Neural progenitor cell (in vitro differentiated cells): ENCODE measurements around the gene MGMT. TPM values are rescaled to one million over a fixed set of nuclear protein-coding genes. Genes with fewer than 3 reads are reported as not detected.

Source experiments
- DNase-seq: peaks from one replicate; pipeline ENCODE4 v3.0.0-alpha.2; 2016; ENCODE audit warnings: low spot score
- H2AFZ ChIP-seq: fragments of 200-600 bp; sonication (generic); replicated peaks from 2 replicates; pipeline ENCODE4 v1.6.1; 2016; ENCODE audit warnings: antibody characterized with exemption
- H3F3A ChIP-seq: fragments of 200-600 bp; sonication (generic); 2 replicates; pipeline ENCODE4 v1.6.1; 2016; ENCODE audit warnings: antibody characterized with exemption, low read depth
- H3K27ac ChIP-seq: fragments of 200-600 bp; sonication (generic); 2 replicates; pipeline ENCODE4 v1.5.1; 2016; ENCODE audit warnings: mild to moderate bottlenecking
- H3K27me3 ChIP-seq: fragments of 200-600 bp; sonication (generic); 2 replicates; pipeline ENCODE4 v1.6.1; 2016; ENCODE audit warnings: mild to moderate bottlenecking, moderate library complexity
- H3K36me3 ChIP-seq: fragments of 200-600 bp; sonication (generic); 2 replicates; pipeline ENCODE4 v1.5.1; 2016
- H3K4me1 ChIP-seq: fragments of 200-600 bp; sonication (generic); 2 replicates; pipeline ENCODE4 v1.6.1; 2016; ENCODE audit warnings: mixed run types
- H3K4me2 ChIP-seq: fragments of 200-600 bp; sonication (generic); 2 replicates; pipeline ENCODE4 v1.6.1; 2016
- H3K4me3 ChIP-seq: fragments of 200-600 bp; sonication (generic); 2 replicates; pipeline ENCODE4 v1.5.1; 2016
- H3K79me2 ChIP-seq: fragments of 200-600 bp; sonication (generic); 2 replicates; pipeline ENCODE4 v1.6.1; 2016; ENCODE audit warnings: low read depth
- H3K9ac ChIP-seq: fragments of 200-600 bp; sonication (generic); 2 replicates; pipeline ENCODE4 v1.6.1; 2016
- H3K9me3 ChIP-seq: fragments of 200-600 bp; sonication (generic); 2 replicates; pipeline ENCODE4 v1.5.1; 2016; ENCODE audit warnings: low read depth
- H4K20me1 ChIP-seq: fragments of 200-600 bp; sonication (generic); 2 replicates; pipeline ENCODE4 v1.6.1; 2016; ENCODE audit warnings: low read depth
- H3K27ac Mint-ChIP-seq: 3 replicates; pipeline ENCODE4 v1.8.0; 2021; ENCODE audit warnings: mixed read lengths
- H3K27me3 Mint-ChIP-seq: 2 replicates; pipeline ENCODE4 v1.8.0; 2022; ENCODE audit warnings: low read depth, mild to moderate bottlenecking, inconsistent platforms, moderate library complexity, mixed read lengths; ENCODE audit not compliant: insufficient read depth
- H3K36me3 Mint-ChIP-seq: 3 replicates; pipeline ENCODE4 v1.8.0; 2021; ENCODE audit warnings: mixed read lengths
- H3K4me1 Mint-ChIP-seq: 3 replicates; pipeline ENCODE4 v1.8.0; 2021; ENCODE audit warnings: mixed read lengths
- H3K4me3 Mint-ChIP-seq: 3 replicates; pipeline ENCODE4 v1.8.0; 2021; ENCODE audit warnings: mild to moderate bottlenecking, moderate library complexity, mixed read lengths
- H3K9me3 Mint-ChIP-seq: 3 replicates; pipeline ENCODE4 v1.8.0; 2020; ENCODE audit warnings: mixed read lengths
- CTCF ChIP-seq: fragments of 200-600 bp; sonication (generic); IDR thresholded peaks from 2 replicates; pipeline ENCODE4 v1.5.1; 2017; ENCODE audit warnings: antibody characterized with exemption, mild to moderate bottlenecking
- EZH2 ChIP-seq: fragments of 200-600 bp; sonication (generic); IDR thresholded peaks from 2 replicates; pipeline ENCODE4 v1.6.1; 2017; ENCODE audit warnings: antibody characterized with exemption, mild to moderate bottlenecking, moderate library complexity
- EZH2phosphoT487 ChIP-seq: fragments of 200-600 bp; sonication (generic); IDR thresholded peaks from 2 replicates; pipeline ENCODE4 v1.6.1; 2017; ENCODE audit warnings: antibody characterized with exemption
- total RNA-seq: library from RNA; depleted of rRNA; stranded (reverse); fragments of >200 nt; gene quantifications from 2 replicates; pipeline ENCODE4 v1.2.3, GENCODE V29; 2015; ENCODE audit warnings: low replicate concordance

Gene MGMT
- total RNA-seq, 1 donor from 2014 or later = 17.5 TPM

GRCh38 chr10:129784291-129784690 is 317.2 kb downstream of the MGMT start:
- no peak for DNase-seq
- no peak overlapping the region for H2AFZ ChIP-seq
- no peak overlapping the region for H3K27ac ChIP-seq
- no peak overlapping the region for H3K4me2 ChIP-seq
- no peak overlapping the region for H3K4me3 ChIP-seq
- Mint-ChIP-seq H3K27ac (no peak overlapping the region), H3K27me3 (peaks cover 2% of the 10 kb centered on the region), H3K9me3 (no peaks in the 10 kb centered on the region), H3K4me1 (no peaks in the 10 kb centered on the region), H3K4me3 (no peak overlapping the region), H3K36me3 (no peaks in the 10 kb centered on the region)
- H4K20me1 ChIP-seq = no peaks in the 10 kb centered on the region
- H3K4me1 ChIP-seq = no peaks in the 10 kb centered on the region
- no peak overlapping the region for H3K9ac ChIP-seq
- no peak for TF ChIP-seq EZH2
- TF ChIP-seq CTCF = no peak
- TF ChIP-seq EZH2phosphoT487 = no peak
- no peaks in the 10 kb centered on the region for H3K27me3 ChIP-seq
- no peaks in the 10 kb centered on the region for H3K79me2 ChIP-seq
- H3K9me3 ChIP-seq = no peaks in the 10 kb centered on the region
- H3F3A ChIP-seq = no peaks in the 10 kb centered on the region
- H3K36me3 ChIP-seq = no peaks in the 10 kb centered on the region

GRCh38 chr10:129784891-129785290 is 317.9 kb downstream of the MGMT start:
- no peak overlapping the region for H3K27ac ChIP-seq
- Mint-ChIP-seq H3K4me3 (no peak overlapping the region), H3K27ac (no peak overlapping the region), H3K4me1 (no peaks in the 10 kb centered on the region), H3K27me3 (peaks cover 2% of the 10 kb centered on the region), H3K36me3 (no peaks in the 10 kb centered on the region), H3K9me3 (no peaks in the 10 kb centered on the region)
- no peaks in the 10 kb centered on the region for H3K79me2 ChIP-seq
- no peaks in the 10 kb centered on the region for H3K4me1 ChIP-seq
- no peak for DNase-seq
- H2AFZ ChIP-seq = no peak overlapping the region
- no peak overlapping the region for H3K4me2 ChIP-seq
- no peaks in the 10 kb centered on the region for H3K27me3 ChIP-seq
- H3K9ac ChIP-seq = no peak overlapping the region
- H3K9me3 ChIP-seq = no peaks in the 10 kb centered on the region
- H3F3A ChIP-seq = no peaks in the 10 kb centered on the region
- no peaks in the 10 kb centered on the region for H4K20me1 ChIP-seq
- TF ChIP-seq CTCF (no peak), EZH2phosphoT487 (no peak), EZH2 (no peak)
- no peaks in the 10 kb centered on the region for H3K36me3 ChIP-seq
- no peak overlapping the region for H3K4me3 ChIP-seq

GRCh38 chr10:129785536-129785981 is 318.5 kb downstream of the MGMT start:
- no peaks in the 10 kb centered on the region for H3K9me3 Mint-ChIP-seq
- Histone ChIP-seq H4K20me1 (no peaks in the 10 kb centered on the region), H3K27me3 (no peaks in the 10 kb centered on the region), H2AFZ (no peak overlapping the region), H3K27ac (no peak overlapping the region), H3K4me3 (no peak overlapping the region), H3K4me1 (no peaks in the 10 kb centered on the region), H3K36me3 (no peaks in the 10 kb centered on the region), H3K79me2 (no peaks in the 10 kb centered on the region), H3K9me3 (no peaks in the 10 kb centered on the region), H3F3A (no peaks in the 10 kb centered on the region), H3K9ac (no peak overlapping the region), H3K4me2 (no peak overlapping the region)
- no peak overlapping the region for H3K27ac Mint-ChIP-seq
- no peaks in the 10 kb centered on the region for H3K4me1 Mint-ChIP-seq
- H3K4me3 Mint-ChIP-seq = no peak overlapping the region
- no peaks in the 10 kb centered on the region for H3K36me3 Mint-ChIP-seq
- H3K27me3 Mint-ChIP-seq = peaks cover 2% of the 10 kb centered on the region
- no peak for DNase-seq
- TF ChIP-seq EZH2phosphoT487 (no peak), EZH2 (no peak), CTCF (no peak)
